DND-41 (cell line): ENCODE measurements around the gene PLA2G15.

Experiments used
- CTCF ChIP-seq: IDR thresholded peaks from 2 replicates; pipeline ENCODE4 v1.5.1; 2012; ENCODE audit warnings: borderline replicate concordance, low read length, moderate library complexity, mild to moderate bottlenecking; ENCODE audit not compliant: poor library complexity, severe bottlenecking; ENCODE audit errors: extremely low read depth
- EZH2 ChIP-seq: IDR thresholded peaks from 3 replicates; pipeline ENCODE4 v1.6.1; 2012; ENCODE audit warnings: borderline replicate concordance, low read depth, mild to moderate bottlenecking, moderate library complexity, low read length, inconsistent platforms; ENCODE audit not compliant: severe bottlenecking

GRCh38 chr16:68230176-68230571, 15.0 kb upstream of the PLA2G15 start:
- no peak for TF ChIP-seq EZH2
- TF ChIP-seq CTCF, result no peak
